A673 (cell line): ENCODE results near the gene TRABD. TPM values are rescaled to one million over a fixed set of nuclear protein-coding genes. Genes with fewer than 3 reads are reported as not detected.

Experiments
- BruUV-seq: library from RNA; stranded (reverse); fragments of 400-500 nt; replicated peaks from 2 replicates; lab custom pipeline; 2021; lab: Mats Ljungman, UMichigan
- CTCF ChIA-PET: fragments of 300-600 bp; sonication (Branson Sonifier 250); formaldehyde crosslinking; loops from one replicate; lab custom pipeline; 2022; ENCODE audit warnings: antibody characterized with exemption; lab: Charles Lee
- POLR2A ChIA-PET: fragments of 300-600 bp; sonication (Branson Sonifier 250); formaldehyde crosslinking; loops from one replicate; lab custom pipeline; 2022; ENCODE audit warnings: antibody characterized with exemption; ENCODE audit not compliant: low non-redundant PET; lab: Charles Lee
- DNase-seq: peaks from one replicate; pipeline ENCODE4 v3.0.0-alpha.2; 2015; ENCODE audit warnings: low spot score
- H3K27ac ChIP-seq: fragments of 200-600 bp; sonication (generic); 2 replicates; pipeline ENCODE4 v1.5.1; 2016; ENCODE audit warnings: mixed run types, low read depth, mild to moderate bottlenecking, mixed read lengths, antibody characterized with exemption, low read length; ENCODE audit not compliant: poor library complexity, severe bottlenecking
- H3K27me3 ChIP-seq: fragments of 200-600 bp; sonication (generic); replicated peaks from 2 replicates; pipeline ENCODE4 v1.6.1; 2017; ENCODE audit warnings: mixed run types, low read depth, mild to moderate bottlenecking, mixed read lengths, antibody characterized with exemption, low read length; ENCODE audit not compliant: insufficient read depth, poor library complexity
- H3K36me3 ChIP-seq: fragments of 200-600 bp; sonication (generic); 2 replicates; pipeline ENCODE4 v1.6.1; 2016; ENCODE audit warnings: mixed run types, mild to moderate bottlenecking, mixed read lengths, antibody characterized with exemption, low read length; ENCODE audit not compliant: insufficient read depth, poor library complexity, severe bottlenecking
- H3K4me1 ChIP-seq: fragments of 200-600 bp; sonication (generic); 2 replicates; pipeline ENCODE4 v1.6.1; 2017; ENCODE audit warnings: mixed run types, mild to moderate bottlenecking, mixed read lengths, antibody characterized with exemption, low read length; ENCODE audit not compliant: insufficient read depth, poor library complexity, severe bottlenecking
- H3K4me3 ChIP-seq: fragments of 200-600 bp; sonication (generic); 2 replicates; pipeline ENCODE4 v1.5.1; 2016; ENCODE audit warnings: low read depth, mixed run types, mild to moderate bottlenecking, mixed read lengths, low read length; ENCODE audit not compliant: poor library complexity, severe bottlenecking
- H3K9me3 ChIP-seq: fragments of 200-600 bp; sonication (generic); 2 replicates; pipeline ENCODE4 v1.6.1; 2016; ENCODE audit warnings: mixed run types, low read depth, mild to moderate bottlenecking, mixed read lengths, antibody characterized with exemption, low read length; ENCODE audit not compliant: poor library complexity, severe bottlenecking
- CTCF ChIP-seq: fragments of 300-800, 200-600 bp; sonication (generic); conservative IDR thresholded peaks from 2 replicates; pipeline ENCODE4 v1.5.1; 2017; ENCODE audit warnings: low read depth, mild to moderate bottlenecking, antibody characterized with exemption, low read length, moderate library complexity, mixed read lengths
- EZH2 ChIP-seq: fragments of 200-600 bp; sonication (generic); IDR thresholded peaks from 2 replicates; pipeline ENCODE4 v1.6.1; 2017; ENCODE audit warnings: borderline replicate concordance, low read depth, mild to moderate bottlenecking, mixed read lengths, antibody characterized with exemption, low read length; ENCODE audit not compliant: poor library complexity, severe bottlenecking
- intact Hi-C: fragments of 100-400 bp; cut with micrococcal nuclease; formaldehyde crosslinking; loops from one replicate; pipeline ENCODE4 v1.10.0; 2022; ENCODE audit not compliant: unreplicated experiment
- total RNA-seq: library from RNA; stranded (reverse); gene quantifications from 2 replicates; pipeline ENCODE4 v1.2.3, GENCODE V29; 2021

TRABD gene
- total RNA-seq, 1 experiment from 2014 or later = 63.9 TPM

- H3K4me3 ChIP-seq = no peak overlapping the region
- BruUV-seq = no TSS peak
- H3K27me3 ChIP-seq = no peaks in the 10 kb centered on the region
- H3K36me3 ChIP-seq = no peaks in the 10 kb centered on the region
- TF ChIP-seq EZH2 (no peak), CTCF (no peak)
- H3K9me3 ChIP-seq = no peaks in the 10 kb centered on the region
- CTCF ChIA-PET = no interaction called here
- DNase-seq = no peak
- H3K27ac ChIP-seq = no peak overlapping the region
- no peaks in the 10 kb centered on the region for H3K4me1 ChIP-seq
- intact Hi-C loops = no loop called here
- POLR2A ChIA-PET = no interaction called here
Observed at GRCh38 chr22:50143096-50143495, 42.6 kb upstream of the TRABD start.

GRCh38 chr22:50144005-50144614, 41.6 kb upstream of the TRABD start:
- CTCF ChIA-PET = interaction anchor here (0.5 to 0.6 kb wide), 2 partner anchors 25 to 123 kb away, joined by 4 to 7 read pairs; no protein-coding TSS in a partner anchor
- intact Hi-C loops = no loop called here

GRCh38 chr22:50145721-50146438, 39.8 kb upstream of the TRABD start:
- no peak overlapping the region for H3K4me3 ChIP-seq
- ChIA-PET POLR2A (no interaction called here), CTCF (no interaction called here)
- no peaks in the 10 kb centered on the region for H3K27me3 ChIP-seq
- intact Hi-C loops = loop anchor here (1.0 to 5.0 kb wide), 3 partner anchors 63 to 476 kb away; no protein-coding TSS in a partner anchor
- H3K4me1 ChIP-seq = no peaks in the 10 kb centered on the region
- H3K9me3 ChIP-seq = no peaks in the 10 kb centered on the region
- H3K36me3 ChIP-seq = no peaks in the 10 kb centered on the region
- no peak overlapping the region for H3K27ac ChIP-seq
- TF ChIP-seq EZH2 (no peak), CTCF (no peak)
- no peak for DNase-seq
- BruUV-seq = no TSS peak

More at GRCh38 chr22:50144005-50144614, 41.6 kb upstream of the TRABD start:
- Histone ChIP-seq H3K27me3 (no peaks in the 10 kb centered on the region), H3K36me3 (no peaks in the 10 kb centered on the region), H3K4me3 (no peak overlapping the region), H3K9me3 (no peaks in the 10 kb centered on the region), H3K27ac (no peak overlapping the region), H3K4me1 (no peaks in the 10 kb centered on the region)
- BruUV-seq = no TSS peak
- TF ChIP-seq CTCF = no peak
- DNase-seq = no peak
- POLR2A ChIA-PET = interaction anchor here (0.5 kb wide), 1 partner anchor 64 kb away, joined by 6 read pairs; no protein-coding TSS in a partner anchor
